Kidney (tissue), 14 donors: Measurements from ENCODE around the gene PLEKHG3. TPM values are rescaled to one million over a fixed set of nuclear protein-coding genes. Genes with fewer than 3 reads are reported as not detected.

Experiments used
- DNase-seq, 5 donors: peaks; one replicate each; pipeline ENCODE4 v3.0.0-alpha.2; 2013 to 2020
- FAIRE-seq: peaks from 2 replicates; lab custom pipeline; 2012; peaks lifted over from hg19 to GRCh38; lab: Jason Lieb, UNC
- H3K27ac ChIP-seq, 2 donors: one replicate each; pipeline ENCODE4 v1.7.0; 2013; ENCODE audit warnings: low read depth in 2 of 2, low read length in 2 of 2, inconsistent platforms in 1 of 2
- H3K27me3 ChIP-seq: one replicate; pipeline ENCODE4 v1.7.1; 2013; ENCODE audit warnings: low read length, inconsistent platforms; ENCODE audit not compliant: control insufficient read depth, insufficient read depth
- H3K36me3 ChIP-seq, 3 donors: one replicate each; pipeline versions ENCODE4 v1.7.0 to v1.7.1; 2013; ENCODE audit warnings: low read length in 3 of 3, control low read depth in 1 of 3, inconsistent platforms in 1 of 3; ENCODE audit not compliant: insufficient read depth in 3 of 3, control insufficient read depth in 2 of 3
- H3K4me1 ChIP-seq, 3 donors: one replicate each; pipeline versions ENCODE4 v1.7.0 to v1.7.1; 2013; ENCODE audit warnings: low read length in 3 of 3, inconsistent platforms in 1 of 3, low read depth in 1 of 3; ENCODE audit not compliant: control insufficient read depth in 2 of 3, insufficient read depth in 2 of 3
- H3K4me3 ChIP-seq, 3 donors: one replicate each; pipeline versions ENCODE4 v1.7.0 to v1.8.1; 2013; ENCODE audit warnings: low read length in 3 of 3, control low read depth in 1 of 3, inconsistent platforms in 1 of 3
- H3K9ac ChIP-seq, 3 donors: one replicate each; pipeline versions ENCODE4 v1.7.0 to v1.7.1; 2013; ENCODE audit warnings: low read length in 3 of 3, control low read depth in 1 of 3, inconsistent platforms in 1 of 3
- H3K9me3 ChIP-seq, 3 donors: one replicate each; pipeline versions ENCODE4 v1.7.0 to v1.7.1; 2013; ENCODE audit warnings: low read length in 3 of 3, control low read depth in 1 of 3, inconsistent platforms in 1 of 3; ENCODE audit not compliant: control insufficient read depth in 2 of 3, insufficient read depth in 1 of 3
- CTCF ChIP-seq: IDR thresholded peaks from 3 replicates; pipeline ENCODE4 v1.5.1; 2012; ENCODE audit warnings: mild to moderate bottlenecking, moderate library complexity, borderline replicate concordance; ENCODE audit not compliant: insufficient read depth; ENCODE audit errors: extremely low read depth
- intact Hi-C: fragments of 100-400 bp; cut with DNase I; formaldehyde crosslinking; loops from one replicate; pipeline ENCODE4 v1.11.1; 2022
- polyA plus RNA-seq: library from polyadenylated mRNA; stranded (reverse); fragments of 350-450 nt; fragmentation: Illumina TruSeq; extraction: RNeasy Lipid Tissue Mini Kit (QIAGEN cat#74804); gene quantifications from one replicate; pipeline ENCODE4 v1.2.3, GENCODE V29; 2014; ENCODE audit warnings: low read depth, low replicate concordance; ENCODE audit not compliant: insufficient read depth
- total RNA-seq: library from RNA; stranded (reverse); fragmentation: NEBNext Ultra II Directional; extraction: Animal tissue kit (Norgen Biotek cat#: 25700); gene quantifications from one replicate; pipeline ENCODE4 v1.2.1, GENCODE V29; 2021
- donor health status: control.
- donor health status: control.
- donor health status: control.
- donor health status: control.
- donor health status: control.
- donor health status: DM: yes; HTN: yes; CAD: no.
- donor health status: Normal renal cell carcinoma (clear cell type).

Gene PLEKHG3
- total and polyA plus RNA-seq, 2 donors from 2014 or later, result 51.9 to 127 TPM

- peak overlapping the region in 1 of 2 donors; percentile 89 for H3K27ac ChIP-seq
- H3K4me3 ChIP-seq, result no peak overlapping the region
- no peaks in the 10 kb centered on the region for H3K36me3 ChIP-seq
- H3K9me3 ChIP-seq, result no peaks in the 10 kb centered on the region
- TF ChIP-seq CTCF, result no peak
- FAIRE-seq (no peak), DNase-seq (no peak)
- peak overlapping the region in 1 of 3 donors; percentile 59 for H3K9ac ChIP-seq
- H3K4me1 ChIP-seq, result peaks cover 8 to 73% (median 71%) of the 10 kb centered on the region in 3 donors
- intact Hi-C loops, result no loop called here
- H3K27me3 ChIP-seq, result no peaks in the 10 kb centered on the region
Observed at GRCh38 chr14:64718762-64719161, 14.5 kb downstream of the PLEKHG3 start.

GRCh38 chr14:64719601-64720000 is 15.4 kb downstream of the PLEKHG3 start:
- Histone ChIP-seq H3K27ac (peak overlapping the region; percentile 89 to 91), H3K4me3 (no peak overlapping the region), H3K4me1 (peaks cover 8 to 80% (median 79%) of the 10 kb centered on the region in 3 donors), H3K27me3 (no peaks in the 10 kb centered on the region), H3K36me3 (no peaks in the 10 kb centered on the region), H3K9me3 (no peaks in the 10 kb centered on the region), H3K9ac (peak overlapping the region in 1 of 3 donors; percentile 26)
- FAIRE-seq, result no peak
- DNase-seq, result no peak
- TF ChIP-seq CTCF, result no peak
- intact Hi-C loops, result no loop called here

GRCh38 chr14:64720131-64720576 is 15.9 kb downstream of the PLEKHG3 start:
- intact Hi-C loops, result no loop called here
- Histone ChIP-seq H3K27ac (peak overlapping the region; percentile 89 to 91), H3K4me3 (no peak overlapping the region), H3K9ac (peak overlapping the region in 1 of 3 donors; percentile 26), H3K27me3 (no peaks in the 10 kb centered on the region), H3K4me1 (peaks cover 8 to 84% (median 80%) of the 10 kb centered on the region in 3 donors), H3K9me3 (no peaks in the 10 kb centered on the region), H3K36me3 (no peaks in the 10 kb centered on the region)
- no peak for TF ChIP-seq CTCF
- FAIRE-seq, result no peak
- no peak for DNase-seq

GRCh38 chr14:64721391-64721791 is 17.2 kb downstream of the PLEKHG3 start:
- peak overlapping the region in 1 of 3 donors; percentile 9 for H3K4me3 ChIP-seq
- no peak for TF ChIP-seq CTCF
- peak overlapping the region in 2 of 3 donors; percentile 34 to 65 for H3K9ac ChIP-seq
- H3K27ac ChIP-seq, result peak overlapping the region; percentile 89 to 91
- H3K27me3 ChIP-seq, result no peaks in the 10 kb centered on the region
- FAIRE-seq, result no peak
- peaks cover 8 to 89% (median 80%) of the 10 kb centered on the region in 3 donors for H3K4me1 ChIP-seq
- no peaks in the 10 kb centered on the region for H3K36me3 ChIP-seq
- no peaks in the 10 kb centered on the region for H3K9me3 ChIP-seq
- intact Hi-C loops, result no loop called here
- DNase-seq, result peak in 1 of 5 donors; percentile 58
